ENCODE measurements around the gene TUB. TPM values are rescaled to one million over a fixed set of nuclear protein-coding genes. Genes with fewer than 3 reads are reported as not detected.

Gene TUB
- total and polyA plus RNA-seq, 5 donors from 2014 or later: 0.02 to 0.28 (median 0.27) TPM; not detected in 2

DNA sequence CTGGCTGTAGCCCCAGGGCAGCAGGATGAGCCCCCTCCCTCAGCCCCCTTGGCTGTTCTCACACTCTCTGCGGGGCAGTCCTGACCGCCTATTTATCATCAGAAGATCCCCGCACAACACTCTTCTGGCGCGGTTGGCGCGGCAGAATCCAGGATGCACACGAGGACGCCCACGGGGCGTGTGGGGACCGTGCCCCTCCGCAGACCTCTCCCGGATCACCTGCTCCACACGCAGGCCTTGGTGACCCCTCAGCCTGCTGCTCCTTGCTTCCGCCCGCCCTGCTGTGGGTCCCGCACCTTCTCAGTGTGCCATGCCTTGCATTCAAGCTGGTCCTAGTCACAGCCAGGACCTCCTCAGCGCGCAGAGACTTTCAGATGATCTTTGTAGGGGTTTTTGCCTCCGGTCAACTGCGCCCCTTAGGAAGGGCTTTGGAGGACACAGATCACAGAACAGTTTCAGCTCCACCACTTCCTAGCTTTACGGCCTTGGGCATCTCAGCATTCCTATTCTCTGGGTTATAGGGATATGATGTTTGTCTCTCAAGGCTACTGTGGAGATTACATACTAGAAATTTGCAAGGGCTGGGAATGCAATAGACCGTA is 841 bp upstream of the TUB start:
- peaks cover 0 to 2% (median 0%) of the 10 kb centered on the region in 7 donors for H3K9me3 Mint-ChIP-seq
- no peak overlapping the region for H3K27ac ChIP-seq (ENCODE audit: insufficient read depth, low read length, poor library complexity, severe bottlenecking)
- H3K36me3 ChIP-seq (ENCODE audit: control insufficient read depth, insufficient read depth, low read length): no peaks in the 10 kb centered on the region
- H3K4me3 Mint-ChIP-seq: peak overlapping the region in 2 of 4 donors; percentile 48 to 69
- peaks cover 4% of the 10 kb centered on the region for H3K27me3 ChIP-seq (ENCODE audit: control insufficient read depth, insufficient read depth, low read length)
- DNase-seq: no peak
- ATAC-seq (ENCODE audit: low read depth in 2 of 2): no peak
- no peaks in the 10 kb centered on the region for H3K36me3 Mint-ChIP-seq
- H3K27ac Mint-ChIP-seq: no peak overlapping the region
- no peaks in the 10 kb centered on the region for H3K9me3 ChIP-seq (ENCODE audit: control insufficient read depth in 2 of 2, low read length in 2 of 2)
- no peak overlapping the region for H3K4me3 ChIP-seq (ENCODE audit: low read depth, low read length)
- H3K4me1 ChIP-seq (ENCODE audit: control insufficient read depth, insufficient read depth, low read length, poor library complexity, severe bottlenecking): peaks cover 5% of the 10 kb centered on the region
- peaks cover 0 to 16% (median under 1%) of the 10 kb centered on the region in 4 donors for H3K4me1 Mint-ChIP-seq
- peaks cover 38% of the 10 kb centered on the region for H3K27me3 Mint-ChIP-seq

DNA sequence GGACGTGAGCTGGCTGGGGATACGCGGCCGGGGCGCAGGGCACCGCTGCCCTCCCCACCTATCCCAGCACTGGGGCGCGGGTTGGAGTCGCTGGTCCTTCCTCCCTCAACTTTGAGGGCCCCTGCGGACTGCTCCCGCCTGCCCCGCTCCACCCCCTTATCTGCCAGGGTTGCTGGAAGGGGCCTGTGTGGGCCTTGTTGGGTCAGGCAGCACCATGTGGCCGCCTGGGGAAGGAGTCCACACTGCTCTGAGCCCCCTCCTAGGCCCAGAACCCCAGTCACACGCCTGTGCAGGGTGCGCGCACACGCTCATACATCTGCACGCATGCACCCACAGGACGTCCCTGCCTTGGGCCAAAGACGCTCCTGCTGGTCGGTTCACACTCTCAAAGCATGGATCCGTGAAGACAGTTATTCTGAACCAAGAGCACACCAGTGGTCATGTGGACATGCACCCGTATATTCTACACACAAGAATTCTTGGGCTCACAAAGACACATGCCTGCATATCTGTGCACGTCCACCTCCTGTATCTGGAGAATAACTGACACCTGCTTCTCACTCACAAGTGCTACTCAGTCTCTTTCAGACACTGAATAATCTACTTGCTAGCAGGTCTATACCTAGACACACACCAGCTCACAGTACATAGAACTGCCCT is 710 bp downstream of the TUB start:
- Histone ChIP-seq H3K4me1 (ENCODE audit: control insufficient read depth, insufficient read depth, low read length, poor library complexity, severe bottlenecking) (peaks cover 5% of the 10 kb centered on the region), H3K36me3 (ENCODE audit: control insufficient read depth, insufficient read depth, low read length) (no peaks in the 10 kb centered on the region), H3K27me3 (ENCODE audit: control insufficient read depth, insufficient read depth, low read length) (peaks cover 4% of the 10 kb centered on the region), H3K27ac (ENCODE audit: insufficient read depth, low read length, poor library complexity, severe bottlenecking) (no peak overlapping the region), H3K9me3 (ENCODE audit: control insufficient read depth in 2 of 2, low read length in 2 of 2) (no peaks in the 10 kb centered on the region), H3K4me3 (ENCODE audit: low read depth, low read length) (no peak overlapping the region)
- Mint-ChIP-seq H3K27me3 (peaks cover 45% of the 10 kb centered on the region), H3K36me3 (no peaks in the 10 kb centered on the region), H3K4me1 (peaks cover 0 to 16% (median under 1%) of the 10 kb centered on the region in 4 donors), H3K9me3 (peaks cover 0 to 2% (median 0%) of the 10 kb centered on the region in 7 donors), H3K4me3 (peak overlapping the region in 2 of 4 donors; percentile 28 to 54), H3K27ac (no peak overlapping the region)
- ATAC-seq (ENCODE audit: low read depth in 2 of 2) (no peak), DNase-seq (no peak)

DNA sequence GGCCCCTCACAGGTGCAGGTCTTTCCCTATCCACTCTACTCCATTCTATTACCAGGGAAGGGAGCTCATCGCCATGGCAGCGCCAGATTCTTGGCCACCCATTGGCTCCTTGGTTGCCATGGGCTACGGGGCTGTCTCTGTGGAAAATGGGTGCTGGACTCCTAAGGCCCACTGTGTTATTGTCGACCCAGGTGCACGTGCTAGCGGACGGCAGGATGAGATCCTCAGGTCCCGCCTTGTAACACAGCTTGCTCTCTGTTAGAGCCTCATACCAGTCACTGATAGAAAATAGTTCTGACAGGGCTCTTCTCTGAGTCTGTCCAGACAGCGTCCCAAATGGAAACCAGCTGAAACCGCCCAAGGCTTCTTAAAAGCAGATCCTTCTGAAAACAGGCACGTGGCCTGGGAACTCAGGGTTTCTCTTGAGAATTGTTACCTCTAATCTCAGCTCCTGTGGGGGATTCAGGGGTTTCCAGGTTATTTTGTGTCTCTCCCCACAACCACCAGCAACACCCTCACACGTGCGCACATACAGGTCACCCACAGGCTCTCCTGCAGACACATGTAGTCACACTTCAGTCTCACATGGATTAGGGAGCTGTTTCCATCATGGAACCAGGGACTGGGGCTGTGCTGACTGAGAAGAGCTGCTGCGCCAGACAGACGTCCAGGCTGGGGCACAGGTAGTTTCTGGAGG is 1.5 kb downstream of the TUB start:
- no peaks in the 10 kb centered on the region for H3K36me3 Mint-ChIP-seq
- H3K4me3 Mint-ChIP-seq: peak overlapping the region in 3 of 4 donors; percentile 11 to 28 (median 21)
- H3K27ac Mint-ChIP-seq: no peak overlapping the region
- H3K9me3 ChIP-seq (ENCODE audit: control insufficient read depth in 2 of 2, low read length in 2 of 2): no peaks in the 10 kb centered on the region
- no peaks in the 10 kb centered on the region for H3K36me3 ChIP-seq (ENCODE audit: control insufficient read depth, insufficient read depth, low read length)
- no peak for DNase-seq
- ATAC-seq (ENCODE audit: low read depth in 2 of 2): no peak
- peaks cover 42% of the 10 kb centered on the region for H3K27me3 Mint-ChIP-seq
- H3K9me3 Mint-ChIP-seq: peaks cover 0 to 2% (median 0%) of the 10 kb centered on the region in 7 donors
- H3K4me1 ChIP-seq (ENCODE audit: control insufficient read depth, insufficient read depth, low read length, poor library complexity, severe bottlenecking): peaks cover 5% of the 10 kb centered on the region
- H3K4me3 ChIP-seq (ENCODE audit: low read depth, low read length): no peak overlapping the region
- H3K27ac ChIP-seq (ENCODE audit: insufficient read depth, low read length, poor library complexity, severe bottlenecking): no peak overlapping the region
- peaks cover 0 to 16% (median under 1%) of the 10 kb centered on the region in 4 donors for H3K4me1 Mint-ChIP-seq
- peaks cover 4% of the 10 kb centered on the region for H3K27me3 ChIP-seq (ENCODE audit: control insufficient read depth, insufficient read depth, low read length)

DNA sequence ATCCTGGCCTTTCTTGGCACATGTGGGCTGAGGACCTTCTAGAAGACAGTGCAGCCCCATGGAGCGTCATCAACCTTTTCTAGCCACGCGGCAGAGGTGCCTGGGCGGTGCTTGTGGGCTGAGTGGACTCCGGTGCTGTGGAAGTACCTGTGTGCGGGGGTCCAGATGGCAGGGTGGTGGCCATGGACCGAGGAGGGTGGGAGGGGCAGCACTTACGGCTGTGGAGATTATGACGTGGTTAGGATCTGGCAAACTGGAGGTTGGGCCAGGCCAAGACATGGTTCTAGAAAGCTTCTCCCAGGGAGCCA is 2.0 kb downstream of the TUB start:
- Histone ChIP-seq H3K4me1 (ENCODE audit: control insufficient read depth, insufficient read depth, low read length, poor library complexity, severe bottlenecking) (peaks cover 5% of the 10 kb centered on the region), H3K4me3 (ENCODE audit: low read depth, low read length) (no peak overlapping the region), H3K36me3 (ENCODE audit: control insufficient read depth, insufficient read depth, low read length) (no peaks in the 10 kb centered on the region), H3K27ac (ENCODE audit: insufficient read depth, low read length, poor library complexity, severe bottlenecking) (no peak overlapping the region), H3K27me3 (ENCODE audit: control insufficient read depth, insufficient read depth, low read length) (peaks cover 4% of the 10 kb centered on the region), H3K9me3 (ENCODE audit: control insufficient read depth in 2 of 2, low read length in 2 of 2) (no peaks in the 10 kb centered on the region)
- no peak for DNase-seq
- Mint-ChIP-seq H3K36me3 (no peaks in the 10 kb centered on the region), H3K27me3 (peaks cover 39% of the 10 kb centered on the region), H3K27ac (no peak overlapping the region), H3K9me3 (peaks cover 0 to 2% (median 0%) of the 10 kb centered on the region in 7 donors), H3K4me3 (peak overlapping the region in 1 of 4 donors; percentile 21), H3K4me1 (peaks cover 0 to 16% (median under 1%) of the 10 kb centered on the region in 4 donors)
- ATAC-seq (ENCODE audit: low read depth in 2 of 2): no peak

DNA sequence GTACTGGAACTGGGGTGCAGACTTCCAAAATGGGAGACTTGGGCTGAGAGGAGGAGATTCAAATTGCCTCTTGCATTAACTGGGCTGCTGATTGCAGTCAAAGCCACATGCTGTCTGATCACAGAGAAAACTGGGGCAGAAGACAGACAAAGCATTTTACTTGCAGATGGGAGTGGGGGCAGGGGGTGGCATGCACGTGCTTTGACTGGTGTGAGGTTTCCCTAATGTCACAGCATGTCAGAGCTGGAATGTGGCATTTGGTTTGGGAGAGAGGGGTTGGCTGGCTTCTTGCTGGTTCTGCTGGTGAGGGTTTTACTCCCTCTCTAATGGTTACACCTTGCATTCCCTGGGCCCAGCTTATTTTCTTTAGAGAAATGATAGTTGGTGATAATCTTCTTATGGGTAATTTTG is 2.9 kb downstream of the TUB start:
- no peaks in the 10 kb centered on the region for H3K36me3 Mint-ChIP-seq
- Histone ChIP-seq H3K9me3 (ENCODE audit: control insufficient read depth in 2 of 2, low read length in 2 of 2) (no peaks in the 10 kb centered on the region), H3K4me3 (ENCODE audit: low read depth, low read length) (no peak overlapping the region), H3K27me3 (ENCODE audit: control insufficient read depth, insufficient read depth, low read length) (peaks cover 4% of the 10 kb centered on the region), H3K36me3 (ENCODE audit: control insufficient read depth, insufficient read depth, low read length) (no peaks in the 10 kb centered on the region), H3K4me1 (ENCODE audit: control insufficient read depth, insufficient read depth, low read length, poor library complexity, severe bottlenecking) (peaks cover 5% of the 10 kb centered on the region), H3K27ac (ENCODE audit: insufficient read depth, low read length, poor library complexity, severe bottlenecking) (no peak overlapping the region)
- ATAC-seq (ENCODE audit: low read depth in 2 of 2) (no peak), DNase-seq (no peak)
- H3K4me1 Mint-ChIP-seq: peaks cover 0 to 16% (median under 1%) of the 10 kb centered on the region in 4 donors
- H3K27me3 Mint-ChIP-seq: peaks cover 39% of the 10 kb centered on the region
- no peak overlapping the region for H3K27ac Mint-ChIP-seq
- H3K9me3 Mint-ChIP-seq: peaks cover 0 to 2% (median 0%) of the 10 kb centered on the region in 7 donors
- H3K4me3 Mint-ChIP-seq: no peak overlapping the region

DNA sequence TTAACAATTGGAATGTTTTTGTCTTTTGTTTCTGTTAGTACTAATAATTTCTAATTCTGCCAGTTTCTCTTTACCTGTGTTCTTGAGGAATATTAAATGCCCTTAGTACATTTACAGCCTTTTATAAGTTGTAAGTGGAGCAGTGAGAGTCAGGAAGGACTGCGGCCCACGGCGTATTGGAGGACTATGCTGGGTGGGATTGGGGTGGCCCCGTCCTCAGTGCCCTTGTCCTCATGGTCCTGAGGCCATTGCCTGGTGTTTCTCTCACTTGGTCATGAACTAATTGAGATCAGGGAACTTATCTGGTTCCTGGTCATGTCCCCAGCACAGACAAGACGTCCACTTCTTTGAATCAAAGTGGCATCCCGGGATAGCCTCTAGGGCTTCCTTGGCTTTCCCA is 3.3 kb downstream of the TUB start:
- Mint-ChIP-seq H3K9me3 (peaks cover 0 to 1% (median 0%) of the 10 kb centered on the region in 7 donors), H3K4me1 (peaks cover 0 to 15% (median under 1%) of the 10 kb centered on the region in 4 donors), H3K27ac (no peak overlapping the region), H3K36me3 (no peaks in the 10 kb centered on the region), H3K4me3 (no peak overlapping the region), H3K27me3 (peaks cover 39% of the 10 kb centered on the region)
- H3K27me3 ChIP-seq (ENCODE audit: control insufficient read depth, insufficient read depth, low read length): peaks cover 4% of the 10 kb centered on the region
- no peak overlapping the region for H3K27ac ChIP-seq (ENCODE audit: insufficient read depth, low read length, poor library complexity, severe bottlenecking)
- peaks cover 5% of the 10 kb centered on the region for H3K4me1 ChIP-seq (ENCODE audit: control insufficient read depth, insufficient read depth, low read length, poor library complexity, severe bottlenecking)
- ATAC-seq (ENCODE audit: low read depth in 2 of 2): no peak
- H3K36me3 ChIP-seq (ENCODE audit: control insufficient read depth, insufficient read depth, low read length): no peaks in the 10 kb centered on the region
- no peaks in the 10 kb centered on the region for H3K9me3 ChIP-seq (ENCODE audit: control insufficient read depth in 2 of 2, low read length in 2 of 2)
- H3K4me3 ChIP-seq (ENCODE audit: low read depth, low read length): no peak overlapping the region
- DNase-seq: no peak

GRCh38 chr11:8085011-8085645 is 4.1 kb downstream of the TUB start:
- no peak for DNase-seq
- no peak overlapping the region for H3K27ac Mint-ChIP-seq
- H3K36me3 ChIP-seq (ENCODE audit: control insufficient read depth, insufficient read depth, low read length): no peaks in the 10 kb centered on the region
- no peak overlapping the region for H3K4me3 Mint-ChIP-seq
- H3K36me3 Mint-ChIP-seq: no peaks in the 10 kb centered on the region
- H3K27me3 ChIP-seq (ENCODE audit: control insufficient read depth, insufficient read depth, low read length): no peaks in the 10 kb centered on the region
- ATAC-seq (ENCODE audit: low read depth in 2 of 2): no peak
- no peak overlapping the region for H3K27ac ChIP-seq (ENCODE audit: insufficient read depth, low read length, poor library complexity, severe bottlenecking)
- H3K9me3 ChIP-seq (ENCODE audit: control insufficient read depth in 2 of 2, low read length in 2 of 2): no peaks in the 10 kb centered on the region
- H3K9me3 Mint-ChIP-seq: no peaks in the 10 kb centered on the region
- no peak overlapping the region for H3K4me3 ChIP-seq (ENCODE audit: low read depth, low read length)
- H3K4me1 Mint-ChIP-seq: peaks cover 0 to 13% (median under 1%) of the 10 kb centered on the region in 4 donors
- peaks cover 5% of the 10 kb centered on the region for H3K4me1 ChIP-seq (ENCODE audit: control insufficient read depth, insufficient read depth, low read length, poor library complexity, severe bottlenecking)
- peaks cover 39% of the 10 kb centered on the region for H3K27me3 Mint-ChIP-seq

Data from CD4-positive, CD25-positive, alpha-beta regulatory T cell (primary cell).